Measurements from ENCODE around the gene ST14. TPM values are rescaled to one million over a fixed set of nuclear protein-coding genes. Genes with fewer than 3 reads are reported as not detected.

Gene ST14
- total RNA-seq, 1 experiment from 2014 or later, result 33.9 TPM

- no peaks in the 10 kb centered on the region for H3K36me3 Mint-ChIP-seq
- no peak for TF ChIP-seq MAX (CRISPR knock-in tag; IDR thresholded peaks at IDR 0.05)
- TF ChIP-seq ZNF317 (CRISPR knock-in tag; IDR thresholded peaks at IDR 0.05; ENCODE audit: borderline replicate concordance, low read depth), result no peak
- no peak for TF ChIP-seq RORB (CRISPR knock-in tag; IDR thresholded peaks at IDR 0.05)
- TF ChIP-seq CBFB (CRISPR knock-in tag; IDR thresholded peaks at IDR 0.05; ENCODE audit: low read depth), result no peak
- TF ChIP-seq, protein P1, sequence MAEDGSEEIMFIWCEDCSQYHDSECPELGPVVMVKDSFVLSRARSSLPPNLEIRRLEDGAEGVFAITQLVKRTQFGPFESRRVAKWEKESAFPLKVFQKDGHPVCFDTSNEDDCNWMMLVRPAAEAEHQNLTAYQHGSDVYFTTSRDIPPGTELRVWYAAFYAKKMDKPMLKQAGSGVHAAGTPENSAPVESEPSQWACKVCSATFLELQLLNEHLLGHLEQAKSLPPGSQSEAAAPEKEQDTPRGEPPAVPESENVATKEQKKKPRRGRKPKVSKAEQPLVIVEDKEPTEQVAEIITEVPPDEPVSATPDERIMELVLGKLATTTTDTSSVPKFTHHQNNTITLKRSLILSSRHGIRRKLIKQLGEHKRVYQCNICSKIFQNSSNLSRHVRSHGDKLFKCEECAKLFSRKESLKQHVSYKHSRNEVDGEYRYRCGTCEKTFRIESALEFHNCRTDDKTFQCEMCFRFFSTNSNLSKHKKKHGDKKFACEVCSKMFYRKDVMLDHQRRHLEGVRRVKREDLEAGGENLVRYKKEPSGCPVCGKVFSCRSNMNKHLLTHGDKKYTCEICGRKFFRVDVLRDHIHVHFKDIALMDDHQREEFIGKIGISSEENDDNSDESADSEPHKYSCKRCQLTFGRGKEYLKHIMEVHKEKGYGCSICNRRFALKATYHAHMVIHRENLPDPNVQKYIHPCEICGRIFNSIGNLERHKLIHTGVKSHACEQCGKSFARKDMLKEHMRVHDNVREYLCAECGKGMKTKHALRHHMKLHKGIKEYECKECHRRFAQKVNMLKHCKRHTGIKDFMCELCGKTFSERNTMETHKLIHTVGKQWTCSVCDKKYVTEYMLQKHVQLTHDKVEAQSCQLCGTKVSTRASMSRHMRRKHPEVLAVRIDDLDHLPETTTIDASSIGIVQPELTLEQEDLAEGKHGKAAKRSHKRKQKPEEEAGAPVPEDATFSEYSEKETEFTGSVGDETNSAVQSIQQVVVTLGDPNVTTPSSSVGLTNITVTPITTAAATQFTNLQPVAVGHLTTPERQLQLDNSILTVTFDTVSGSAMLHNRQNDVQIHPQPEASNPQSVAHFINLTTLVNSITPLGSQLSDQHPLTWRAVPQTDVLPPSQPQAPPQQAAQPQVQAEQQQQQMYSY (CRISPR knock-in tag; IDR thresholded peaks at IDR 0.05), result no peak
- no peak for TF ChIP-seq ZBTB21 (CRISPR knock-in tag; IDR thresholded peaks at IDR 0.05; ENCODE audit: borderline replicate concordance)
- TF ChIP-seq, protein P2, sequence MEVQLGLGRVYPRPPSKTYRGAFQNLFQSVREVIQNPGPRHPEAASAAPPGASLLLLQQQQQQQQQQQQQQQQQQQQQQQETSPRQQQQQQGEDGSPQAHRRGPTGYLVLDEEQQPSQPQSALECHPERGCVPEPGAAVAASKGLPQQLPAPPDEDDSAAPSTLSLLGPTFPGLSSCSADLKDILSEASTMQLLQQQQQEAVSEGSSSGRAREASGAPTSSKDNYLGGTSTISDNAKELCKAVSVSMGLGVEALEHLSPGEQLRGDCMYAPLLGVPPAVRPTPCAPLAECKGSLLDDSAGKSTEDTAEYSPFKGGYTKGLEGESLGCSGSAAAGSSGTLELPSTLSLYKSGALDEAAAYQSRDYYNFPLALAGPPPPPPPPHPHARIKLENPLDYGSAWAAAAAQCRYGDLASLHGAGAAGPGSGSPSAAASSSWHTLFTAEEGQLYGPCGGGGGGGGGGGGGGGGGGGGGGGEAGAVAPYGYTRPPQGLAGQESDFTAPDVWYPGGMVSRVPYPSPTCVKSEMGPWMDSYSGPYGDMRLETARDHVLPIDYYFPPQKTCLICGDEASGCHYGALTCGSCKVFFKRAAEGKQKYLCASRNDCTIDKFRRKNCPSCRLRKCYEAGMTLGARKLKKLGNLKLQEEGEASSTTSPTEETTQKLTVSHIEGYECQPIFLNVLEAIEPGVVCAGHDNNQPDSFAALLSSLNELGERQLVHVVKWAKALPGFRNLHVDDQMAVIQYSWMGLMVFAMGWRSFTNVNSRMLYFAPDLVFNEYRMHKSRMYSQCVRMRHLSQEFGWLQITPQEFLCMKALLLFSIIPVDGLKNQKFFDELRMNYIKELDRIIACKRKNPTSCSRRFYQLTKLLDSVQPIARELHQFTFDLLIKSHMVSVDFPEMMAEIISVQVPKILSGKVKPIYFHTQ (CRISPR knock-in tag; IDR thresholded peaks at IDR 0.05), result no peak
- no peak for TF ChIP-seq ZNF138 (CRISPR knock-in tag; conservative IDR thresholded peaks at IDR 0.05)
- no peak for TF ChIP-seq OVOL2 (CRISPR knock-in tag; IDR thresholded peaks at IDR 0.05; ENCODE audit: borderline replicate concordance)
- no peak for TF ChIP-seq SOX15 (CRISPR knock-in tag; IDR thresholded peaks at IDR 0.05)
- no peak for TF ChIP-seq JAZF1 (CRISPR knock-in tag; IDR thresholded peaks at IDR 0.05)
- TF ChIP-seq KAT7 (CRISPR knock-in tag; IDR thresholded peaks at IDR 0.05; ENCODE audit: borderline replicate concordance), result no peak
- TF ChIP-seq ZBTB43 (CRISPR knock-in tag; IDR thresholded peaks at IDR 0.05), result no peak
- TF ChIP-seq SP1 (CRISPR knock-in tag; conservative IDR thresholded peaks at IDR 0.05), result no peak
- no peak for TF ChIP-seq NFE2L1 (CRISPR knock-in tag; IDR thresholded peaks at IDR 0.05)
- TF ChIP-seq, protein P3, sequence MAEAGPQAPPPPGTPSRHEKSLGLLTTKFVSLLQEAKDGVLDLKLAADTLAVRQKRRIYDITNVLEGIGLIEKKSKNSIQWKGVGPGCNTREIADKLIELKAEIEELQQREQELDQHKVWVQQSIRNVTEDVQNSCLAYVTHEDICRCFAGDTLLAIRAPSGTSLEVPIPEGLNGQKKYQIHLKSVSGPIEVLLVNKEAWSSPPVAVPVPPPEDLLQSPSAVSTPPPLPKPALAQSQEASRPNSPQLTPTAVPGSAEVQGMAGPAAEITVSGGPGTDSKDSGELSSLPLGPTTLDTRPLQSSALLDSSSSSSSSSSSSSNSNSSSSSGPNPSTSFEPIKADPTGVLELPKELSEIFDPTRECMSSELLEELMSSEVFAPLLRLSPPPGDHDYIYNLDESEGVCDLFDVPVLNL (CRISPR knock-in tag; IDR thresholded peaks at IDR 0.05; ENCODE audit: borderline replicate concordance, low read depth), result no peak
- no peak for TF ChIP-seq NFATC4 (CRISPR knock-in tag; IDR thresholded peaks at IDR 0.05)
- no peak for TF ChIP-seq NR3C1 (CRISPR knock-in tag; conservative IDR thresholded peaks at IDR 0.05; ENCODE audit: low read depth)
- TF ChIP-seq TCF7 (CRISPR knock-in tag; IDR thresholded peaks at IDR 0.05; ENCODE audit: low read depth), result no peak
- TF ChIP-seq, protein P4, sequence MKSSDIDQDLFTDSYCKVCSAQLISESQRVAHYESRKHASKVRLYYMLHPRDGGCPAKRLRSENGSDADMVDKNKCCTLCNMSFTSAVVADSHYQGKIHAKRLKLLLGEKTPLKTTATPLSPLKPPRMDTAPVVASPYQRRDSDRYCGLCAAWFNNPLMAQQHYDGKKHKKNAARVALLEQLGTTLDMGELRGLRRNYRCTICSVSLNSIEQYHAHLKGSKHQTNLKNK (CRISPR knock-in tag; IDR thresholded peaks at IDR 0.05), result no peak
- POLR2A ChIA-PET, result no interaction called here
- DNase-seq (ENCODE audit: low spot score) (no peak), ATAC-seq (no peak)
- H3K4me3 Mint-ChIP-seq, result no peak overlapping the region
- H3K27ac Mint-ChIP-seq, result no peak overlapping the region
- H3K4me1 Mint-ChIP-seq, result no peaks in the 10 kb centered on the region
- H3K9me3 Mint-ChIP-seq, result no peaks in the 10 kb centered on the region
- H3K27me3 Mint-ChIP-seq (ENCODE audit: low read depth), result no peaks in the 10 kb centered on the region
- CTCF ChIA-PET, result interaction anchor here (1.1 kb wide), 1 partner anchor 22 kb away, joined by 4 read pairs; no protein-coding TSS in a partner anchor
Observed at GRCh38 chr11:130190371-130190881, 30.8 kb downstream of the ST14 start.
